ENCODE measurements around the gene DSN1.
A peak's percentile ranks its signal among the peaks of the same experiment; 100 is the strongest.

GRCh38 chr20:36717657-36718056 lies 55.9 kb downstream of the DSN1 start:
- TF ChIP-seq CTCF (IDR thresholded peaks at IDR 0.05) (peak in 3 of 7 experiments; percentile 17 to 36 (median 24)), POLR2A (IDR thresholded peaks at IDR 0.05) (no peak)

Data from body of pancreas (tissue), 4 donors.